Skeletal muscle satellite cell (primary cell): ENCODE results near the gene TCTN1.
"Not testable (repeated sequence)": the region's sequence is repeated elsewhere in the genome, so short reads cannot be mapped to it uniquely, and the experiment has no call there.

Experiments used
- H3K27me3 ChIP-seq: 2 replicates; pipeline ENCODE4 v1.7.0; 2013; ENCODE audit warnings: low read length; ENCODE audit not compliant: control insufficient read depth, insufficient read depth
- H3K36me3 ChIP-seq: 2 replicates; pipeline ENCODE4 v1.7.0; 2013; ENCODE audit warnings: mild to moderate bottlenecking, control low read depth, low read length; ENCODE audit not compliant: insufficient read depth
- H3K4me1 ChIP-seq: 2 replicates; pipeline ENCODE4 v1.7.0; 2013; ENCODE audit warnings: low read length; ENCODE audit not compliant: control insufficient read depth, insufficient read depth
- H3K4me2 ChIP-seq: 2 replicates; pipeline ENCODE4 v1.7.0; 2013; ENCODE audit warnings: mild to moderate bottlenecking, low read length
- H3K4me3 ChIP-seq: 2 replicates; pipeline ENCODE4 v1.7.0; 2013; ENCODE audit warnings: low read length
- H3K9ac ChIP-seq: 2 replicates; pipeline ENCODE4 v1.7.0; 2013; ENCODE audit warnings: mild to moderate bottlenecking, low read depth, low read length, moderate library complexity
- H3K9me3 ChIP-seq: replicated peaks from 2 replicates; pipeline ENCODE4 v1.7.0; 2013; ENCODE audit warnings: mild to moderate bottlenecking, control low read depth, low read length

TCTN1 gene

GRCh38 chr12:110647631-110648040, 33.7 kb downstream of the TCTN1 start:
- no peak overlapping the region for H3K9ac ChIP-seq

GRCh38 chr12:110649341-110649847, 35.5 kb downstream of the TCTN1 start:
- no peaks in the 10 kb centered on the region for H3K4me1 ChIP-seq
- no peak overlapping the region for H3K9ac ChIP-seq
- H3K4me3 ChIP-seq = no peak overlapping the region
- no peaks in the 10 kb centered on the region for H3K36me3 ChIP-seq
- H3K27me3 ChIP-seq = no peaks in the 10 kb centered on the region
- H3K4me2 ChIP-seq = no peak overlapping the region
- no peaks in the 10 kb centered on the region for H3K9me3 ChIP-seq

More at GRCh38 chr12:110647631-110648040, 33.7 kb downstream of the TCTN1 start:
- Histone ChIP-seq H3K4me2 (no peak overlapping the region), H3K4me1 (no peaks in the 10 kb centered on the region), H3K27me3 (no peaks in the 10 kb centered on the region), H3K36me3 (no peaks in the 10 kb centered on the region), H3K4me3 (no peak overlapping the region), H3K9me3 (no peaks in the 10 kb centered on the region)

DNA sequence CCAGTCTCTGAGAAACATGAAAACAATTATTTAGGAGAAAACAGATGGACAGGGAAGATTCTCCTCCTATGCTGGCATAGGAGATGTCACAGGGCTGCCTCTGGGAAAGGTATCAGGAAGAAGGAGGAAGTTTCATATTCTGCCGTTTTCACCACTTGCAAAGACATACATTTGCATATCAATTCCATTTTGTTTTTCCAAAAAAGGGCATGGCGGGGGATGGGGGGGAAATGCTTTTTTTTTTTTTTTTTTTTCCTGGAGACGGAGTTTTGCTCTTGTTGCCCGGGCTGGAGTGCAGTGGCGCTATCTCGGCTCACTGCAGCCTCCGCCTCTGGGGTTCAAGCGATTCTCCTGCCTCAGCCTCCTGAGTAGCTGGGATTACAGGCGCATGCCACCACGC, 40.3 kb downstream of the TCTN1 start:
- not testable (repeated sequence) for H3K9me3 ChIP-seq, H3K27me3 ChIP-seq, H3K36me3 ChIP-seq, H3K4me1 ChIP-seq, H3K9ac ChIP-seq, H3K4me2 ChIP-seq, H3K4me3 ChIP-seq

GRCh38 chr12:110656071-110656655, 42.2 kb downstream of the TCTN1 start:
- Histone ChIP-seq H3K4me3 (no peak overlapping the region), H3K9ac (no peak overlapping the region), H3K4me1 (no peaks in the 10 kb centered on the region), H3K9me3 (no peaks in the 10 kb centered on the region), H3K36me3 (no peaks in the 10 kb centered on the region), H3K27me3 (no peaks in the 10 kb centered on the region), H3K4me2 (no peak overlapping the region)

- Histone ChIP-seq H3K9me3 (no peaks in the 10 kb centered on the region), H3K4me1 (no peaks in the 10 kb centered on the region), H3K36me3 (no peaks in the 10 kb centered on the region), H3K27me3 (no peaks in the 10 kb centered on the region), H3K4me2 (no peak overlapping the region), H3K4me3 (no peak overlapping the region), H3K9ac (no peak overlapping the region)
Measured at GRCh38 chr12:110657747-110658146, 43.8 kb downstream of the TCTN1 start.

DNA sequence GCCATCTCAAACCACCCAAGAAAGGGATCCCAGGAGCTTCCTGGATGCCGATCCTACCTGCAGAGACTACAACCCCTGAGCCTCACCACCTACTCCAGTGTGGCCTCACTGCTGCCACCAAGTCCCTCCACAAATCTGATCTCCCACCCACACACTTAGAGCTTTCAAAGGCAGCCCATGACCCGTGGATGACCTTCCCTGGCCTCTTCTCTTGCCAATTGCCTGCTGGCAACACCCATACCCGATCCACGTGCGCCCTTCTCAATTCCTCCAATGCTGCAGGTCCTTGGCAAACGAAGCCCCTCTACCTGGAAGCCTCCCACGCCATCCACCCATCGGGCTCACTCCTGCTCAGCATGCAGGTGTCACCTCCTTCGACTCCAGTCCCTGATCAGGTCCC, 44.3 kb downstream of the TCTN1 start:
- H3K36me3 ChIP-seq = no peaks in the 10 kb centered on the region
- no peak overlapping the region for H3K9ac ChIP-seq
- H3K4me2 ChIP-seq = no peak overlapping the region
- H3K4me3 ChIP-seq = no peak overlapping the region
- no peaks in the 10 kb centered on the region for H3K27me3 ChIP-seq
- no peaks in the 10 kb centered on the region for H3K9me3 ChIP-seq
- no peaks in the 10 kb centered on the region for H3K4me1 ChIP-seq

DNA sequence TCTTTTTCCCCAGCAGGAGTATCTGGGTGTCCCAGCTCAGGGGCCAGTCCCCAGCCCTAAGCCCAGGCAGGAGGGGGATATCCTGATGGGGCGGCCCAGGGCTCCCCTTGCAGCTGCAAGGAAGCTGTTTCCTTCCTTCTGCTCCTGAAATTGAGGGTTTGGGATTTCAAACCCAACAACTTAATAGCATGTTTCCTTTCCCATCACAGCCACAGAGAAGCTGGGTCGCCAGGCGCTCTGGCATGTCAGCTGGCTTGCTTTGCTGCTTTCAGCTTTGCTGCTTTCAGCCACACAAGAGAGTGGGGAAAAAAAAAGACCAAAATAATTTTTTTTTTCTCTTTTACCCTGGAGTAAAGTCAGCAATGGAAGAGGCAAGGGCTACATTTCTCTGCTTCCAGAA, 44.9 kb downstream of the TCTN1 start:
- H3K4me3 ChIP-seq = no peak overlapping the region
- no peaks in the 10 kb centered on the region for H3K36me3 ChIP-seq
- no peaks in the 10 kb centered on the region for H3K4me1 ChIP-seq

DNA sequence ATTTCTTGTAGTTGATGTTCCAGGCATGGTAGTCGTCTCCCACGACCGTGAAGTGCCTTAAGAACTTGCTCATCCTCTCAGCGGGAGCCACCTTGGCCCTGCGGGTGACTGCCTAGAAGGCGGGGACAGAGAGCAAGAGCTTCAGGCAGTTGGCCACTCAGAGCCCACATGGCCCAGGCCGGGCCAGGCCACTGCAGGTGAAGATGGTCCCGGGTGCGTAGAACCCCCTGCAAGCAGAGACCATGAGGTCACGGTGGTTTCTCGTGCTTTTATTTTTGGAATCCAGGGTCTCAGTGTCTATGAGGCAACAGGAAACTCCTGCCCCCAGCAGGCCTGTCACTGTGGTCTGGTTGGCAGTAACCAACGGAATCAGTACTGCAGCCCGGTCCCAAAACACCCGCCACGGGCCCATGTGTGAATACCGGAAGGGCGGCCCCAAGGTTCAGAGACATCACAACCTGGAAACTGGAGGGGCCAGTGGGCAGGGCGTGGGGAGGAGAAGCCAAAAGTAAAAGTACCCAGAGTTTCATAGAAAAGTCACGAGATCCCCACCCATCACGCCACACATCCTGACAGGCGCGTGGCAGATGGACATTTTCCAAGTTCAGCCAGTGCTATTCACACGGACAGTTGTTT, 47.5 kb downstream of the TCTN1 start:
- no peaks in the 10 kb centered on the region for H3K4me1 ChIP-seq
- H3K9ac ChIP-seq = no peak overlapping the region
- H3K36me3 ChIP-seq = no peaks in the 10 kb centered on the region
- no peaks in the 10 kb centered on the region for H3K9me3 ChIP-seq
- H3K27me3 ChIP-seq = no peaks in the 10 kb centered on the region
- H3K4me2 ChIP-seq = no peak overlapping the region
- H3K4me3 ChIP-seq = no peak overlapping the region

More for the DNA sequence above, 44.9 kb downstream of the TCTN1 start:
- Histone ChIP-seq H3K9me3 (no peaks in the 10 kb centered on the region), H3K9ac (no peak overlapping the region), H3K27me3 (no peaks in the 10 kb centered on the region), H3K4me2 (no peak overlapping the region)

GRCh38 chr12:110666892-110667291, 53.0 kb downstream of the TCTN1 start:
- Histone ChIP-seq H3K4me2 (no peak overlapping the region), H3K4me3 (no peak overlapping the region), H3K4me1 (no peaks in the 10 kb centered on the region), H3K9me3 (no peaks in the 10 kb centered on the region), H3K36me3 (no peaks in the 10 kb centered on the region), H3K9ac (no peak overlapping the region), H3K27me3 (no peaks in the 10 kb centered on the region)

- Histone ChIP-seq H3K9ac (no peak overlapping the region), H3K4me3 (no peak overlapping the region), H3K36me3 (no peaks in the 10 kb centered on the region), H3K4me2 (no peak overlapping the region), H3K9me3 (no peaks in the 10 kb centered on the region), H3K27me3 (no peaks in the 10 kb centered on the region), H3K4me1 (no peaks in the 10 kb centered on the region)
Measured at GRCh38 chr12:110667671-110668070, 53.7 kb downstream of the TCTN1 start.

DNA sequence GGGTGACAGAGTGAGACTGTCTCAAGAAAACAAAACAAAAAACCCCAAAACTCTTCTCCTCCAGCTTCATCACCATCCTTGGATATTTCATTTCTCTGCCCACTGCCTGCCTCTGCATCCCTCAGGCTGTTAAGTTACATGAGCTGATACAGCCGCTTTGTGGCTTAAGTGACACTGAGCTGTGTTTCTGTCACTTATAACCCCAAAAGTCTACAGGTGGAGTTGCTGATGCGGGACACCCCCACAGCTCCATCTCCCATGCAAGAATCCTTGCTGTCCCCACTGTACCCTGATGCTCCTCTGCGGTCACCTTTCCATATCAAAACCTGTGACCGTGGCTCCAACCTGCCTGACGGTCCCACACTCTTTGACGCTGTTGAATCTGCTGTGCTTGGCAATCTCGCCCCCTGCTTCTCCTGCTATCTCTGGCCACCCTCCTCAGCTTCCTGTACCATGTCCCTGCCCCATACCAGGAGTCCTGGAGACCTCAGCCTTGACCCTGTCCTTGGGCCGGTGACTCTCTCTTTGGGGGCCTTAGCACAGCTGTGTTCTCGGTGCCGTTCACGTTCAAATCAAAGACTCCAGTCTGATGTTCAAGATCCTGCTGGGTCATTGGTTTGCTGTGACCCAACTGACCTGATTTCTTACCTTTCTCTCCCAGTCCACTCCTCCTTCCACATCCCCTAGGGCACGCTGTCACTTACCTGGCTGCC, 54.7 kb downstream of the TCTN1 start:
- H3K27me3 ChIP-seq = no peaks in the 10 kb centered on the region
- H3K4me1 ChIP-seq = no peaks in the 10 kb centered on the region
- H3K4me2 ChIP-seq = no peak overlapping the region
- H3K9ac ChIP-seq = no peak overlapping the region
- no peaks in the 10 kb centered on the region for H3K9me3 ChIP-seq
- no peak overlapping the region for H3K4me3 ChIP-seq
- no peaks in the 10 kb centered on the region for H3K36me3 ChIP-seq

GRCh38 chr12:110669193-110669502, 55.2 kb downstream of the TCTN1 start:
- no peaks in the 10 kb centered on the region for H3K27me3 ChIP-seq
- no peak overlapping the region for H3K9ac ChIP-seq
- H3K4me3 ChIP-seq = no peak overlapping the region
- H3K4me1 ChIP-seq = no peaks in the 10 kb centered on the region
- no peaks in the 10 kb centered on the region for H3K36me3 ChIP-seq
- H3K9me3 ChIP-seq = no peaks in the 10 kb centered on the region
- no peak overlapping the region for H3K4me2 ChIP-seq
